ENCODE results near the gene LUC7L.
"Not testable (repeated sequence)": the region's sequence is repeated elsewhere in the genome, so short reads cannot be mapped to it uniquely, and the experiment has no call there.

LUC7L gene

GRCh38 chr16:228852-229730 is at the start of gene LUC7L:
Gene LUC7L (minus strand): TSS chr16:229449. CDS start chr16:229339, 110 bp downstream.
- DNase-seq (ENCODE audit: low spot score) = peak; percentile 96

- no peak for DNase-seq (ENCODE audit: low spot score)
Measured at GRCh38 chr16:278863-279366, 49.7 kb upstream of the LUC7L start.

GRCh38 chr16:276426-277077 is 47.3 kb upstream of the LUC7L start:
- DNase-seq (ENCODE audit: low spot score) = no peak

- DNase-seq (ENCODE audit: low spot score) = peak; percentile 70
Measured at GRCh38 chr16:275786-276232, 46.6 kb upstream of the LUC7L start, which contains the start of gene RGS11. Gene RGS11 (minus strand): TSS chr16:275944. CDS start chr16:275911, 33 bp downstream.

GRCh38 chr16:275041-275641 is 45.9 kb upstream of the LUC7L start:
- no peak for DNase-seq (ENCODE audit: low spot score)

GRCh38 chr16:273547-274421 is 44.5 kb upstream of the LUC7L start:
- no peak for DNase-seq (ENCODE audit: low spot score)

GRCh38 chr16:272633-273546 is 43.6 kb upstream of the LUC7L start:
- DNase-seq (ENCODE audit: low spot score) = no peak

GRCh38 chr16:270381-271255 is 41.4 kb upstream of the LUC7L start:
- DNase-seq (ENCODE audit: low spot score) = no peak

GRCh38 chr16:269061-269796 is 40.0 kb upstream of the LUC7L start:
- DNase-seq (ENCODE audit: low spot score) = no peak

GRCh38 chr16:268141-269053 is 39.1 kb upstream of the LUC7L start:
- no peak for DNase-seq (ENCODE audit: low spot score)

GRCh38 chr16:267562-267961 is 38.3 kb upstream of the LUC7L start:
- DNase-seq (ENCODE audit: low spot score) = not testable (repeated sequence)

- no peak for DNase-seq (ENCODE audit: low spot score)
Measured at GRCh38 chr16:266258-267164, 37.3 kb upstream of the LUC7L start.

- no peak for DNase-seq (ENCODE audit: low spot score)
Measured at GRCh38 chr16:265711-266110, 36.5 kb upstream of the LUC7L start.

- no peak for DNase-seq (ENCODE audit: low spot score)
Measured at GRCh38 chr16:265002-265529, 35.8 kb upstream of the LUC7L start.

- no peak for DNase-seq (ENCODE audit: low spot score)
Measured at GRCh38 chr16:264440-264951, 35.2 kb upstream of the LUC7L start.

- DNase-seq (ENCODE audit: low spot score) = no peak
Measured at GRCh38 chr16:263944-264343, 34.7 kb upstream of the LUC7L start.
